ENCODE results near the gene PHYHD1.

GRCh38 chr9:128877852-128878251, 42.9 kb upstream of the PHYHD1 start:
- TF ChIP-seq CTCF (IDR thresholded peaks at IDR 0.05) (no peak), POLR2A (IDR thresholded peaks at IDR 0.05) (no peak), POLR2AphosphoS5 (IDR thresholded peaks at IDR 0.05) (no peak)
